ENCODE results near the gene RALBP1.

DNA sequence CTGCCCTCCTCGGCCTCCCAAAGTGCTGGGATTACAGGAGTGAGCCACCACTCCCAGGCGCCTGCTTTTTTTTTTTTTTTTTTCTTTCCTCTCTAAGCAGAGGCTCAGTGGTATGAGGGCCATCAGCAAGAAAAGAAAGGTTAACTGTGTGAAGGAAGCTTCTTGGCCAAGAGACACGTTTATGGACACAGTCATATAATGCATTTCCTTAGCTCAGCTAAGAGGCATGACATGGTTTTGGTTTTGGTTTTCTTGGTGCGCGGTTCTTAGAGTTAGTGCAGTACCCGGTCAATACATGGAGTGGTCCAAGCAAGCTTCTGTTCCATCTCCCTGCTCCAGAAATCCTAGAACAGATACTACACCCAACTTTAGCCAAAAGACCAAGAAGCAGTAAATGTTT is 42.6 kb downstream of the RALBP1 start:
- TF ChIP-seq, protein P1, sequence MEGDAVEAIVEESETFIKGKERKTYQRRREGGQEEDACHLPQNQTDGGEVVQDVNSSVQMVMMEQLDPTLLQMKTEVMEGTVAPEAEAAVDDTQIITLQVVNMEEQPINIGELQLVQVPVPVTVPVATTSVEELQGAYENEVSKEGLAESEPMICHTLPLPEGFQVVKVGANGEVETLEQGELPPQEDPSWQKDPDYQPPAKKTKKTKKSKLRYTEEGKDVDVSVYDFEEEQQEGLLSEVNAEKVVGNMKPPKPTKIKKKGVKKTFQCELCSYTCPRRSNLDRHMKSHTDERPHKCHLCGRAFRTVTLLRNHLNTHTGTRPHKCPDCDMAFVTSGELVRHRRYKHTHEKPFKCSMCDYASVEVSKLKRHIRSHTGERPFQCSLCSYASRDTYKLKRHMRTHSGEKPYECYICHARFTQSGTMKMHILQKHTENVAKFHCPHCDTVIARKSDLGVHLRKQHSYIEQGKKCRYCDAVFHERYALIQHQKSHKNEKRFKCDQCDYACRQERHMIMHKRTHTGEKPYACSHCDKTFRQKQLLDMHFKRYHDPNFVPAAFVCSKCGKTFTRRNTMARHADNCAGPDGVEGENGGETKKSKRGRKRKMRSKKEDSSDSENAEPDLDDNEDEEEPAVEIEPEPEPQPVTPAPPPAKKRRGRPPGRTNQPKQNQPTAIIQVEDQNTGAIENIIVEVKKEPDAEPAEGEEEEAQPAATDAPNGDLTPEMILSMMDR (IDR thresholded peaks at IDR 0.05), result no peak
- TF ChIP-seq POLR2A (IDR thresholded peaks at IDR 0.05; ENCODE audit: low read depth), result no peak

Measured in esophagus muscularis mucosa (tissue), 3 donors.